Astrocyte (in vitro differentiated cells and primary cell): ENCODE data around the gene ENTPD8. TPM values are rescaled to one million over a fixed set of nuclear protein-coding genes. Genes with fewer than 3 reads are reported as not detected.
A peak's percentile ranks its signal among the peaks of the same experiment; 100 is the strongest.
"Not testable (repeated sequence)": the region's sequence is repeated elsewhere in the genome, so short reads cannot be mapped to it uniquely, and the experiment has no call there.

Experiments
- DNase-seq: peaks from one replicate; pipeline ENCODE4 v3.0.0-alpha.2; 2010; ENCODE audit warnings: low read depth
- FAIRE-seq: peaks from 2 replicates; lab custom pipeline; 2011; peaks lifted over from hg19 to GRCh38; lab: Jason Lieb, UNC
- H2AFZ ChIP-seq: 2 replicates; pipeline ENCODE4 v1.6.0; 2012; ENCODE audit warnings: low read depth, low read length, inconsistent platforms
- H3K27ac ChIP-seq: 2 replicates; pipeline ENCODE4 v1.5.1; 2011; ENCODE audit warnings: low read depth, low read length, inconsistent platforms
- H3K27me3 ChIP-seq: 2 replicates; pipeline ENCODE4 v1.6.0; 2011; ENCODE audit warnings: low read length, inconsistent platforms; ENCODE audit not compliant: insufficient read depth
- H3K36me3 ChIP-seq: 2 replicates; pipeline ENCODE4 v1.5.1; 2011; ENCODE audit warnings: low read length, inconsistent platforms; ENCODE audit not compliant: insufficient read depth
- H3K4me1 ChIP-seq: 2 replicates; pipeline ENCODE4 v1.5.1; 2011; ENCODE audit warnings: low read length, inconsistent platforms; ENCODE audit not compliant: insufficient read depth
- H3K4me2 ChIP-seq: 2 replicates; pipeline ENCODE4 v1.6.0; 2012; ENCODE audit warnings: low read length, inconsistent platforms
- H3K4me3 ChIP-seq: 2 replicates; pipeline ENCODE4 v1.5.1; 2011; ENCODE audit warnings: low read depth, mild to moderate bottlenecking, low read length, inconsistent platforms; ENCODE audit not compliant: insufficient read depth
- H3K79me2 ChIP-seq: 2 replicates; pipeline ENCODE4 v1.6.0; 2012; ENCODE audit warnings: mild to moderate bottlenecking, low read length, inconsistent platforms; ENCODE audit not compliant: insufficient read depth
- H3K9ac ChIP-seq: 2 replicates; pipeline ENCODE4 v1.6.0; 2012; ENCODE audit warnings: mild to moderate bottlenecking, low read length, inconsistent platforms
- H3K9me3 ChIP-seq: 2 replicates; pipeline ENCODE4 v1.5.1; 2012; ENCODE audit warnings: low read depth, mild to moderate bottlenecking, low read length, inconsistent platforms; ENCODE audit not compliant: insufficient read depth
- H4K20me1 ChIP-seq: 2 replicates; pipeline ENCODE4 v1.6.0; 2012; ENCODE audit warnings: low read length, inconsistent platforms; ENCODE audit not compliant: insufficient read depth
- H3K27ac Mint-ChIP-seq: one replicate; pipeline ENCODE4 v1.8.0; 2021; ENCODE audit warnings: mild to moderate bottlenecking, mixed read lengths; ENCODE audit not compliant: unreplicated experiment
- H3K27me3 Mint-ChIP-seq: one replicate; pipeline ENCODE4 v1.8.0; 2021; ENCODE audit warnings: low read depth, mixed read lengths; ENCODE audit not compliant: unreplicated experiment
- H3K36me3 Mint-ChIP-seq: one replicate; pipeline ENCODE4 v1.8.0; 2021; ENCODE audit warnings: low read depth, mixed read lengths; ENCODE audit not compliant: unreplicated experiment
- H3K4me1 Mint-ChIP-seq: one replicate; pipeline ENCODE4 v1.8.0; 2021; ENCODE audit warnings: low read depth, mixed read lengths; ENCODE audit not compliant: unreplicated experiment
- H3K4me3 Mint-ChIP-seq: one replicate; pipeline ENCODE4 v1.8.0; 2021; ENCODE audit warnings: mild to moderate bottlenecking, moderate library complexity, mixed read lengths; ENCODE audit not compliant: unreplicated experiment
- H3K9me3 Mint-ChIP-seq: one replicate; pipeline ENCODE4 v1.8.0; 2021; ENCODE audit warnings: mild to moderate bottlenecking, mixed read lengths; ENCODE audit not compliant: unreplicated experiment
- CTCF ChIP-seq: IDR thresholded peaks from 2 replicates; pipeline ENCODE4 v1.5.1; 2011; ENCODE audit warnings: low read depth, mild to moderate bottlenecking, inconsistent platforms, low read length, moderate library complexity; ENCODE audit not compliant: insufficient read depth
- EZH2 ChIP-seq: IDR thresholded peaks from 2 replicates; pipeline ENCODE4 v1.6.1; 2012; ENCODE audit warnings: mild to moderate bottlenecking, low read length, inconsistent platforms; ENCODE audit not compliant: insufficient read depth
- total RNA-seq: library from RNA; stranded (reverse); gene quantifications from 2 replicates; pipeline ENCODE4 v1.2.1, GENCODE V29; 2021

Gene ENTPD8
- total RNA-seq, 1 donor from 2014 or later: 0.11 TPM

DNA sequence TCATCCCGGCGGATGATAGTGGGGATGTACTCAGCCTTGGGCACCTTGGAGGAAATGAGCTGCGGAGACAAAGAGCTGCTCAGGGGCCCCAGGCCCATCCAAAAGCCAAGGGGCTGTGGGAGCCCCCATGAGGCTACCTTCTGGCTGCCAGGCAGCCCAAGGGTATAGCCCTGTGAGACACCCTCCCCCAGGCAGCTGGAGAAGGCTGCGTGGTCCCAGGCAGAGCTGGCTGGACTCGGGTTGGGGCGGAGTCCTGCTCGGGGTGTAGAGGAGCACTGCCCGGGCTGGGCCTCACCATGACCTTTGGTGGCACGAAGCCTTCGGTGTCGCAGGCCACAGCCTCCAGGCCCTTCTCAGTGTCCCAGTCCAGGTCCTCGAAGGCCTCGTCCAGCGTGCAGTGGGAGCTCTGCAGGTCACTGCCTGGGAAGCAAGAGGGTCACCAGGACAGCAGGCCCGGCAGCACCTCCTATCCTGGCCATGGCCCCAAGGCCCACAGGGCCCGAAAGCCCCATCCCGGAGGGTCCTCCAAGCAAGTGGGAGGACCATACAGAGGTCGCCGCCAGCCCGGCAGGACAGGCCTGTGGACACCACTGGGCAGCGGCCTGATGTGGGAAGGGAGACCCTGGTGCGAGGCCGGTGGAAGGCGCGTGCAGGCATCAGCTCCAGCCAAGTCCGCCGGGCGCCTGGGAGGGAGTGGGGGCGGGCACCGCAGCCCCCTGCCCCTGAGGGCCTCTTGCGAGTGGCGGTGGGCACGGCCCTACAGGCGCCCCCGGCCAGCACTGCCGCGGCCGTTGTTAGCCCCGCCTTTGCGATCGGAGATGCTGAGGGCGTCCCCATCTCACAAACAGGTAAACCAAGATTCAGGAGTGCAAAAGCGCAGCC lies 11.8 kb upstream of the ENTPD8 start:
- H3K36me3 Mint-ChIP-seq: peaks cover 3% of the 10 kb centered on the region
- no peak for FAIRE-seq

DNA sequence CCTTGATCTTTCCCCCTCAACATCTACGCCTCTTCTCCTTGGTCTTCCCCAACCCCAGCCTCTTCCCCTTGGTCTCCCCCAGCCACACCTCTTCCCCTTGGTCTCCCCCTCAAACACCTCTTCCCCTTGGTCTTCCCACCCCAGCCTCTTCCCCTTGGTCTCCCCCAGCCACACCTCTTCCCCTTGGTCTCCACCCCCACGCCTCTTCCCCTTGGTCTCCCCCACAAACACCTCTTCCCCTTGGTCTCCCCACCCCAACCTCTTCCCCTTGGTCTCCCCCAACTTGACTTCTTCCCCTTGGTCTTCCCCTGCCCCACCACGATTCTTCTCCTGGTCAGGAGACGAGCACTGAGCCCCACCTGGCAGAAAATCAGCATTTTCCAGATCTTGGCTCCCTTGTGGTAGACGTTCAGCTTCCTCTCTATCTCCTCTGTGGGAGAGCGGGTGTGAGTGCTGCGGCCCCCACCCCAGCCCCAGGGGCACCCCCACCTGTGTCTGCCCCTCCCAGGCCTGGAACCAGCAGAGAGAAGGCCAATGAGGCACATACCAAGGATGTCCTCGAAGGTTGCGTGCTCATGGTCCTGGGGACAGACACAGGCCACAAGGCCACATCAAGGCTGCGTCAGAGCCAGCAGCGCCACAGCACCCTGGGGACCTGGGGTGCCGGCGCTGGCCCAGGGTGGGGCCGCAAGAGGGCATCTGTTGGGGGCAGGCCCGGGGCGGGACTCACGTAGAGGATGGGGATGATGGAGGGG lies 11.0 kb upstream of the ENTPD8 start:
- no peak overlapping the region for H2AFZ ChIP-seq
- Mint-ChIP-seq H3K27ac (no peak overlapping the region), H3K4me1 (peaks cover 10% of the 10 kb centered on the region), H3K27me3 (no peaks in the 10 kb centered on the region), H3K9me3 (no peaks in the 10 kb centered on the region), H3K4me3 (no peak overlapping the region), H3K36me3 (peaks cover 3% of the 10 kb centered on the region)
- H3K9me3 ChIP-seq: no peaks in the 10 kb centered on the region
- H3K36me3 ChIP-seq: peaks cover 3% of the 10 kb centered on the region
- FAIRE-seq: no peak
- H3K9ac ChIP-seq: no peak overlapping the region
- TF ChIP-seq CTCF (no peak), EZH2 (no peak)
- peaks cover 40% of the 10 kb centered on the region for H4K20me1 ChIP-seq
- no peak overlapping the region for H3K27ac ChIP-seq
- H3K4me3 ChIP-seq: no peak overlapping the region
- no peaks in the 10 kb centered on the region for H3K27me3 ChIP-seq
- H3K79me2 ChIP-seq: no peaks in the 10 kb centered on the region
- no peak overlapping the region for H3K4me2 ChIP-seq
- no peak for DNase-seq
- peaks cover 30% of the 10 kb centered on the region for H3K4me1 ChIP-seq

More for the DNA sequence above, 11.8 kb upstream of the ENTPD8 start:
- TF ChIP-seq CTCF (no peak), EZH2 (no peak)
- Histone ChIP-seq H3K36me3 (peaks cover 3% of the 10 kb centered on the region), H3K79me2 (no peaks in the 10 kb centered on the region), H3K9ac (no peak overlapping the region), H3K27me3 (no peaks in the 10 kb centered on the region), H3K9me3 (no peaks in the 10 kb centered on the region), H3K4me3 (no peak overlapping the region), H3K4me2 (peak overlapping the region; percentile 73), H4K20me1 (peaks cover 48% of the 10 kb centered on the region), H3K4me1 (peaks cover 38% of the 10 kb centered on the region), H3K27ac (no peak overlapping the region), H2AFZ (no peak overlapping the region)
- Mint-ChIP-seq H3K9me3 (no peaks in the 10 kb centered on the region), H3K4me3 (no peak overlapping the region), H3K27me3 (no peaks in the 10 kb centered on the region), H3K27ac (no peak overlapping the region), H3K4me1 (peaks cover 10% of the 10 kb centered on the region)
- DNase-seq: no peak

DNA sequence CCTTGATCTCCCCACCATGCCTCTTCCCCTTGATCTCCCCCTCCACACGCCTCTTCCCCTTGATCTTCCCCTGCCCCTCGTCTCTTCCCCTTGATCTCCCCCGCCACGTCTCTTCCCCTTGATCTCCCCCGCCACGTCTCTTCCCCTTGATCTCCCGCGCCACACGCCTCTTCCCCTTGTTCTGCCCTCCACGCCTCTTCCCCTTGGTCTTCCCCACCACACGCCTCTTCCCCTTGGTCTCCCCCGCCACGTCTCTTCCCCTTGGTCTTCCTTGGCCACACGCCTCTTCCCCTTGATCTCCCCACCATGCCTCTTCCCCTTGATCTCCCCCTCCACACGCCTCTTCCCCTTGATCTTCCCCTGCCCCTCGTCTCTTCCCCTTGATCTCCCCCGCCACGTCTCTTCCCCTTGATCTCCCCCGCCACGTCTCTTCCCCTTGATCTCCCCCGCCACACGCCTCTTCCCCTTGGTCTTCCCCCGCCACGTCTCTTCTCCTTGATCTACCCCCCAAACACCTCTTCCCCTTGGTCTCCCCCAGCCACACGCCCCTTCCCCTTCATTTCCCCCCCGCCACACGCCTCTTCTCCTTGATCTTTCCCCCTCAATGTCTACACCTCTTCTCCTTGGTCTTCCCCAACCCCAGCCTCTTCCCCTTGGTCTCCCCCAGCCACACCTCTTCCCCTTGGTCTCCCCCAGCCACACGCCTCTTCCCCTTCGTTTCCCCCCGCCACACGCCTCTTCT lies 10.3 kb upstream of the ENTPD8 start:
- Histone ChIP-seq H3K4me1 (peaks cover 23% of the 10 kb centered on the region), H4K20me1 (peaks cover 33% of the 10 kb centered on the region)
- H3K4me3 Mint-ChIP-seq, H3K4me2 ChIP-seq, H3K79me2 ChIP-seq, H3K4me1 Mint-ChIP-seq, FAIRE-seq, H3K36me3 Mint-ChIP-seq, H3K27ac Mint-ChIP-seq, DNase-seq, H3K4me3 ChIP-seq, H3K9me3 ChIP-seq, H3K9ac ChIP-seq, H3K9me3 Mint-ChIP-seq, H3K27me3 ChIP-seq, H3K36me3 ChIP-seq, H2AFZ ChIP-seq, H3K27ac ChIP-seq, H3K27me3 Mint-ChIP-seq: not testable (repeated sequence)

GRCh38 chr9:137450539-137451222 lies 9.5 kb upstream of the ENTPD8 start:
- not testable (repeated sequence) for H3K27me3 Mint-ChIP-seq, H3K27me3 ChIP-seq, FAIRE-seq, H3K9me3 Mint-ChIP-seq, H3K27ac Mint-ChIP-seq, H3K4me2 ChIP-seq, DNase-seq, H2AFZ ChIP-seq, H3K4me1 Mint-ChIP-seq, H3K27ac ChIP-seq, H3K9me3 ChIP-seq, H3K79me2 ChIP-seq, H3K9ac ChIP-seq, H3K36me3 Mint-ChIP-seq, H3K36me3 ChIP-seq, H3K4me3 ChIP-seq, H3K4me3 Mint-ChIP-seq
- peaks cover 28% of the 10 kb centered on the region for H4K20me1 ChIP-seq
- H3K4me1 ChIP-seq: peaks cover 15% of the 10 kb centered on the region
